ENCODE measurements around the gene ATP6V0E1. TPM values are rescaled to one million over a fixed set of nuclear protein-coding genes. Genes with fewer than 3 reads are reported as not detected.
"Not testable (repeated sequence)": the region's sequence is repeated elsewhere in the genome, so short reads cannot be mapped to it uniquely, and the experiment has no call there.

ATP6V0E1 gene
- total RNA-seq, 1 experiment from 2014 or later: 90.5 TPM

GRCh38 chr5:173035904-173036707, 52.5 kb downstream of the ATP6V0E1 start:
- DNase-seq (ENCODE audit: low spot score): no peak

GRCh38 chr5:173039188-173039587, 55.6 kb downstream of the ATP6V0E1 start:
- no peak for DNase-seq (ENCODE audit: low spot score)

- DNase-seq (ENCODE audit: low spot score): no peak
Measured at GRCh38 chr5:173039964-173040363, 56.4 kb downstream of the ATP6V0E1 start.

- no peak for DNase-seq (ENCODE audit: low spot score)
Measured at GRCh38 chr5:173041881-173042762, 58.6 kb downstream of the ATP6V0E1 start.

GRCh38 chr5:173042763-173043107, 59.2 kb downstream of the ATP6V0E1 start:
- no peak for DNase-seq (ENCODE audit: low spot score)

- no peak for DNase-seq (ENCODE audit: low spot score)
Measured at GRCh38 chr5:173045474-173045873, 61.9 kb downstream of the ATP6V0E1 start.

- not testable (repeated sequence) for DNase-seq (ENCODE audit: low spot score)
Measured at GRCh38 chr5:173047096-173047837, 63.7 kb downstream of the ATP6V0E1 start.

GRCh38 chr5:173047838-173048105, 64.2 kb downstream of the ATP6V0E1 start:
- no peak for DNase-seq (ENCODE audit: low spot score)

GRCh38 chr5:173050791-173051190, 67.2 kb downstream of the ATP6V0E1 start:
- DNase-seq (ENCODE audit: low spot score): no peak

- DNase-seq (ENCODE audit: low spot score): no peak
Measured at GRCh38 chr5:173051746-173052145, 68.2 kb downstream of the ATP6V0E1 start.

GRCh38 chr5:173053041-173053440, 69.5 kb downstream of the ATP6V0E1 start:
- DNase-seq (ENCODE audit: low spot score): no peak

- DNase-seq (ENCODE audit: low spot score): no peak
Measured at GRCh38 chr5:173055042-173055721, 71.6 kb downstream of the ATP6V0E1 start.

GRCh38 chr5:173055722-173055982, 72.1 kb downstream of the ATP6V0E1 start:
- no peak for DNase-seq (ENCODE audit: low spot score)

- DNase-seq (ENCODE audit: low spot score): peak; percentile 96
Measured at GRCh38 chr5:173055983-173056782, 72.6 kb downstream of the ATP6V0E1 start, which contains the start of gene CREBRF. Gene CREBRF, plus strand, starts transcription at chr5:173056352. Its CDS starts 24,424 bp downstream, at chr5:173080776.

GRCh38 chr5:173056783-173057061, 73.2 kb downstream of the ATP6V0E1 start:
- DNase-seq (ENCODE audit: low spot score): no peak

GRCh38 chr5:173057062-173057924, 73.7 kb downstream of the ATP6V0E1 start:
- DNase-seq (ENCODE audit: low spot score): peak; percentile 99

- no peak for DNase-seq (ENCODE audit: low spot score)
Measured at GRCh38 chr5:173062141-173062540, 78.6 kb downstream of the ATP6V0E1 start.

- DNase-seq (ENCODE audit: low spot score): no peak
Measured at GRCh38 chr5:173065155-173065554, 81.6 kb downstream of the ATP6V0E1 start.

GRCh38 chr5:173069671-173070070, 86.1 kb downstream of the ATP6V0E1 start:
- DNase-seq (ENCODE audit: low spot score): no peak

- DNase-seq (ENCODE audit: low spot score): no peak
Measured at GRCh38 chr5:173075137-173075843, 91.7 kb downstream of the ATP6V0E1 start.
